Activated CD4-positive, CD25-positive, alpha-beta regulatory T cell treated with anti-CD3 and anti-CD28 coated beads, Interleukin-2, amount 50 U/mL, for 24 hours (primary cell): ENCODE data around the gene CCDC18.
"Not testable (repeated sequence)": the region's sequence is repeated elsewhere in the genome, so short reads cannot be mapped to it uniquely, and the experiment has no call there.

Experiments
- ATAC-seq, 2 donors: fragments of 150-1000 bp; cut with Tn5 transposase; one replicate each; pipeline ENCODE4 v1.10.0; 2021; ENCODE audit warnings: mild to moderate bottlenecking in 1 of 2, moderate library complexity in 1 of 2

CCDC18 gene

GRCh38 chr1:93180723-93181613 lies at the start of gene CCDC18:
TSS of gene CCDC18 (plus strand) at chr1:93180724. CDS start at chr1:93183362, 2,638 bp downstream.
- ATAC-seq = peak; percentile 18 to 27

GRCh38 chr1:93132638-93133037 lies 47.9 kb upstream of the CCDC18 start:
- no peak for ATAC-seq

GRCh38 chr1:93136445-93136844 lies 44.1 kb upstream of the CCDC18 start:
- no peak for ATAC-seq

- ATAC-seq = no peak
Measured at GRCh38 chr1:93137604-93138292, 42.8 kb upstream of the CCDC18 start.

GRCh38 chr1:93140106-93140505 lies 40.4 kb upstream of the CCDC18 start:
- no peak for ATAC-seq

GRCh38 chr1:93142161-93142560 lies 38.4 kb upstream of the CCDC18 start:
- no peak for ATAC-seq

- ATAC-seq = no peak
Measured at GRCh38 chr1:93143136-93143535, 37.4 kb upstream of the CCDC18 start.

GRCh38 chr1:93143769-93144168 lies 36.8 kb upstream of the CCDC18 start:
- ATAC-seq = no peak

- ATAC-seq = no peak
Measured at GRCh38 chr1:93148001-93148400, 32.5 kb upstream of the CCDC18 start.

GRCh38 chr1:93150729-93151128 lies 29.8 kb upstream of the CCDC18 start:
- no peak for ATAC-seq

GRCh38 chr1:93151474-93151873 lies 29.1 kb upstream of the CCDC18 start:
- no peak for ATAC-seq

GRCh38 chr1:93152835-93153234 lies 27.7 kb upstream of the CCDC18 start:
- ATAC-seq = no peak

- no peak for ATAC-seq
Measured at GRCh38 chr1:93154898-93155297, 25.6 kb upstream of the CCDC18 start.

- peak; percentile 69 to 76 for ATAC-seq
Measured at GRCh38 chr1:93155335-93155734, 25.2 kb upstream of the CCDC18 start.

GRCh38 chr1:93159337-93159736 lies 21.2 kb upstream of the CCDC18 start:
- ATAC-seq = no peak

- ATAC-seq = not testable (repeated sequence)
Measured at GRCh38 chr1:93163314-93163713, 17.2 kb upstream of the CCDC18 start.

GRCh38 chr1:93164816-93165215 lies 15.7 kb upstream of the CCDC18 start:
- no peak for ATAC-seq

- not testable (repeated sequence) for ATAC-seq
Measured at GRCh38 chr1:93165895-93166294, 14.6 kb upstream of the CCDC18 start.

GRCh38 chr1:93167006-93167405 lies 13.5 kb upstream of the CCDC18 start:
- no peak for ATAC-seq

- not testable (repeated sequence) for ATAC-seq
Measured at GRCh38 chr1:93170141-93170678, 10.3 kb upstream of the CCDC18 start.

GRCh38 chr1:93171549-93172034 lies 8.9 kb upstream of the CCDC18 start:
- ATAC-seq = no peak

GRCh38 chr1:93172778-93173177 lies 7.7 kb upstream of the CCDC18 start:
- ATAC-seq = no peak

GRCh38 chr1:93174638-93175037 lies 5.9 kb upstream of the CCDC18 start:
- not testable (repeated sequence) for ATAC-seq

GRCh38 chr1:93177991-93178390 lies 2.5 kb upstream of the CCDC18 start:
- no peak for ATAC-seq
